GM10248 (cell line): ENCODE results near the gene TBC1D4.

Experiments used
- CTCF ChIA-PET: fragments of 300-600 bp; sonication (Branson Sonifier 250); formaldehyde crosslinking; extraction: SDS; loops from one replicate; lab custom pipeline; 2021; ENCODE audit warnings: antibody characterized with exemption; lab: Yijun Ruan, JAX
- POLR2A ChIA-PET: fragments of 350-650 bp; sonication (Branson Sonifier 250); formaldehyde crosslinking; extraction: SDS; loops from one replicate; lab custom pipeline; 2020; ENCODE audit warnings: antibody characterized with exemption; lab: Yijun Ruan, JAX
- DNase-seq: peaks from one replicate; pipeline ENCODE4 v3.0.0; 2012; ENCODE audit errors: extremely low spot score
- TF ChIP-seq, protein P1 (sequence below): IDR thresholded peaks from 2 replicates; pipeline ENCODE4 v1.5.1; 2012; ENCODE audit warnings: mild to moderate bottlenecking, low read depth; ENCODE audit errors: extremely low read depth, missing control alignments, control extremely low read depth

The TBC1D4 gene

GRCh38 chr13:75333103-75333502 is 148.9 kb downstream of the TBC1D4 start:
- no peak for DNase-seq
- CTCF ChIA-PET = interaction anchor here (0.7 kb wide), 1 partner anchor 17 kb away, joined by 3 read pairs; no protein-coding TSS in a partner anchor
- TF ChIP-seq, protein P1, sequence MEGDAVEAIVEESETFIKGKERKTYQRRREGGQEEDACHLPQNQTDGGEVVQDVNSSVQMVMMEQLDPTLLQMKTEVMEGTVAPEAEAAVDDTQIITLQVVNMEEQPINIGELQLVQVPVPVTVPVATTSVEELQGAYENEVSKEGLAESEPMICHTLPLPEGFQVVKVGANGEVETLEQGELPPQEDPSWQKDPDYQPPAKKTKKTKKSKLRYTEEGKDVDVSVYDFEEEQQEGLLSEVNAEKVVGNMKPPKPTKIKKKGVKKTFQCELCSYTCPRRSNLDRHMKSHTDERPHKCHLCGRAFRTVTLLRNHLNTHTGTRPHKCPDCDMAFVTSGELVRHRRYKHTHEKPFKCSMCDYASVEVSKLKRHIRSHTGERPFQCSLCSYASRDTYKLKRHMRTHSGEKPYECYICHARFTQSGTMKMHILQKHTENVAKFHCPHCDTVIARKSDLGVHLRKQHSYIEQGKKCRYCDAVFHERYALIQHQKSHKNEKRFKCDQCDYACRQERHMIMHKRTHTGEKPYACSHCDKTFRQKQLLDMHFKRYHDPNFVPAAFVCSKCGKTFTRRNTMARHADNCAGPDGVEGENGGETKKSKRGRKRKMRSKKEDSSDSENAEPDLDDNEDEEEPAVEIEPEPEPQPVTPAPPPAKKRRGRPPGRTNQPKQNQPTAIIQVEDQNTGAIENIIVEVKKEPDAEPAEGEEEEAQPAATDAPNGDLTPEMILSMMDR = no peak
- POLR2A ChIA-PET = no interaction called here

- POLR2A ChIA-PET = no interaction called here
- CTCF ChIA-PET = interaction anchor here (0.8 to 3.0 kb wide), 7 partner anchors 9 to 36 kb away, joined by 3 to 12 read pairs (median 4); no protein-coding TSS in a partner anchor
- TF ChIP-seq, protein P1 = no peak
- DNase-seq = no peak
These were observed 150.1 kb downstream of the TBC1D4 start for GRCh38 chr13:75331792-75332349.

DNA sequence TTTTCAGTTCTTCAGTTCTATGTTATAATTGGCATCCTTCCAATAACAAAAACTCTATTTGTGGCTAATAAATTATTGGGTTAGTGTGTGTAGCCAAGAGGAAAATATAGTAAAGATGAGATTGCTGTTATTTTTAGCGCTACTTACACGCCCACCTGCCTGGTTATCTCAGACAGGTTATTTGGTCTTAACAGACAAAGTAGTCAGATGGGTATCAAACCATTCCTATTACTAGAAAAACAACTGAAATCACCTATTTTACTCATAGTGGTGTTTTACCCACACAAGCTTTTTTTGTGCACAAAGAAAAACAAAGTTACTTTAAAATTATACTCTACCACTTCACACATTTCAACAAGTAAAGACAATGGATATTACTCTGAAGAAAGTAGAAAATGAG is 151.2 kb downstream of the TBC1D4 start:
- POLR2A ChIA-PET = no interaction called here
- DNase-seq = no peak
- TF ChIP-seq, protein P1 = no peak
- CTCF ChIA-PET = interaction anchor here (0.9 to 3.0 kb wide), 9 partner anchors 8 to 35 kb away, joined by 3 to 12 read pairs (median 4); no protein-coding TSS in a partner anchor

DNA sequence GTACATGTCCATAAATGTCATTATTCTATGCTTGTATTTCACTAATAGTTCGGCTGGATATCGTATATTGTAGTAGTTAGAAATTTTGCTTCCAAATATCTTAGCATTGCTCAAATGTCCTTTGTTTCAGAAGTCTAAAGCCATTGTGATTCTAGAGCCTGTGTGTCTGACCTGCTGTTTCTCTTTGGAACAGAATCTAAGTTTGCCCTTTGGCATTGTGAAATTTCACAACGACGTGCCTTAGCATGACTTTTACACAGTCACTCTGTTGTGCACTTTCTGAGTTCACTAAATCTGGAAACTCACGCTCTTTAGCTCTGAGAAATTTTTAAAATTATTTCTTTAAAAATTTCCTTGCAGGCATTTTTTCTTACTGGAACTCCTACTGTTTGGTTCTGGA is 152.2 kb downstream of the TBC1D4 start:
- ChIA-PET CTCF (interaction anchor here (0.9 to 3.0 kb wide), 7 partner anchors 7 to 41 kb away, joined by 3 to 12 read pairs (median 3); no protein-coding TSS in a partner anchor), POLR2A (no interaction called here)
- no peak for DNase-seq
- TF ChIP-seq, protein P1 = no peak

- ChIA-PET CTCF (interaction anchor here (0.9 to 3.7 kb wide), 3 partner anchors 10 to 42 kb away, joined by 3 to 31 read pairs (median 5); no protein-coding TSS in a partner anchor), POLR2A (no interaction called here)
These were observed 152.9 kb downstream of the TBC1D4 start for GRCh38 chr13:75329097-75329496.

DNA sequence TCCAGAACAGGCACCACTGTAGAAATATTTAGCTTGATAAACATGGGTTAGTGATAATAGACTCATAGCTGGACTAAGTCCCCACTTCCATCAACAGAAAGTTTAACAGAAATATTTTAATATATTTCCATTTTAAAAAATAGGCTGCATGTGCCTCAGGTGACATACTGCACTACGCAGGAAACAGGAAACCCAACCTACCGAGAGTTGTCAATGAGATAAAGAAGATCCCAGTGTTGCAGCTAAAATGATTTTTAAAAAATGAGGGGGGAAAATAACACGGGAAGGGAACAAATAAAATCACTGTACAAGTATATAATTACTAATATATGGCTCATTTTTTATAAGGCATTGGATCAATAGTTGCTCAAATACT is 154.8 kb downstream of the TBC1D4 start:
- CTCF ChIA-PET = interaction anchor here (0.9 to 3.7 kb wide), 12 partner anchors 10 to 46 kb away, joined by 3 to 31 read pairs (median 8); no protein-coding TSS in a partner anchor
- POLR2A ChIA-PET = no interaction called here
- DNase-seq = no peak
- TF ChIP-seq, protein P1 = no peak

More at GRCh38 chr13:75329097-75329496, 152.9 kb downstream of the TBC1D4 start:
- TF ChIP-seq, protein P1 = no peak
- no peak for DNase-seq
